Common myeloid progenitor, CD34-positive (primary cell): ENCODE data around the gene GTSF1L.

Experiments
- CTCF ChIA-PET: fragments of 350-600 bp; sonication (Branson Sonifier 250); formaldehyde crosslinking; loops from one replicate; lab custom pipeline; 2021; ENCODE audit warnings: antibody characterized with exemption; lab: Charles Lee
- POLR2A ChIA-PET: fragments of 350-600 bp; sonication (Branson Sonifier 250); formaldehyde crosslinking; loops from one replicate; lab custom pipeline; 2021; ENCODE audit warnings: antibody characterized with exemption; lab: Charles Lee
- DNase-seq, 3 donors: peaks; one replicate each; pipeline versions ENCODE4 v3.0.0 to v3.0.0-alpha.2; 2013
- H3K27ac ChIP-seq, 2 experiments: 1 replicate in 1 of 2; 2 replicates in 1 of 2; pipeline ENCODE4 v1.7.0; 2013; ENCODE audit warnings: inconsistent platforms in 2 of 2, low read length in 2 of 2, mild to moderate bottlenecking in 2 of 2, low read depth in 1 of 2, moderate library complexity in 1 of 2; ENCODE audit not compliant: severe bottlenecking in 2 of 2, insufficient read depth in 1 of 2, poor library complexity in 1 of 2
- H3K27me3 ChIP-seq, 5 experiments: replicated peaks in 2 of 5; 1 replicate in 3 of 5; 2 replicates in 2 of 5; pipeline versions ENCODE4 v1.6.1 to v1.7.0; 2013; ENCODE audit warnings: low read length in 4 of 5, mild to moderate bottlenecking in 2 of 5, moderate library complexity in 2 of 5, inconsistent platforms in 1 of 5; ENCODE audit not compliant: insufficient read depth in 5 of 5, control insufficient read depth in 4 of 5
- H3K36me3 ChIP-seq, 4 experiments: 1 replicate in 2 of 4; 2 replicates in 2 of 4; pipeline versions ENCODE4 v1.6.1 to v1.7.0; 2013; ENCODE audit warnings: low read length in 3 of 4, control low read depth in 1 of 4, mild to moderate bottlenecking in 1 of 4; ENCODE audit not compliant: control insufficient read depth in 4 of 4, insufficient read depth in 4 of 4
- H3K4me1 ChIP-seq, 4 experiments: 1 replicate in 3 of 4; 2 replicates in 1 of 4; pipeline versions ENCODE4 v1.6.1 to v1.7.1; 2013; ENCODE audit warnings: low read length in 3 of 4, mild to moderate bottlenecking in 3 of 4, control low read depth in 1 of 4, inconsistent platforms in 1 of 4, moderate library complexity in 1 of 4; ENCODE audit not compliant: control insufficient read depth in 4 of 4, insufficient read depth in 4 of 4; ENCODE audit errors: control extremely low read depth in 1 of 4
- H3K4me3 ChIP-seq, 7 experiments: 1 replicate in 4 of 7; 2 replicates in 3 of 7; pipeline versions ENCODE4 v1.5.1 to v1.7.0; 2013; ENCODE audit warnings: mild to moderate bottlenecking in 7 of 7, low read length in 6 of 7, moderate library complexity in 6 of 7, inconsistent platforms in 2 of 7, low read depth in 2 of 7, control low read depth in 1 of 7; ENCODE audit not compliant: insufficient read depth in 4 of 7, control insufficient read depth in 1 of 7; ENCODE audit errors: extremely low read depth in 1 of 7
- H3K9me3 ChIP-seq, 5 experiments: 1 replicate in 4 of 5; 2 replicates in 1 of 5; pipeline versions ENCODE4 v1.6.1 to v1.7.1; 2013; ENCODE audit warnings: low read length in 4 of 5, mild to moderate bottlenecking in 2 of 5, inconsistent platforms in 1 of 5, low read depth in 1 of 5, moderate library complexity in 1 of 5; ENCODE audit not compliant: control insufficient read depth in 4 of 5, insufficient read depth in 2 of 5; ENCODE audit errors: control extremely low read depth in 1 of 5
- WGBS: methylation state at CpG from one replicate; pipeline ENCODE4 v1.1.5; 2013; ENCODE audit not compliant: insufficient coverage; 5-methylcytosine and 5-hydroxymethylcytosine counted together

The GTSF1L gene

GRCh38 chr20:43691928-43692524, 34.8 kb downstream of the GTSF1L start:
- POLR2A ChIA-PET: no interaction called here
- Histone ChIP-seq H3K36me3 (peaks cover 0 to 56% (median 4%) of the 10 kb centered on the region in 4 experiments), H3K27me3 (no peaks in the 10 kb centered on the region), H3K27ac (no peak overlapping the region), H3K9me3 (no peaks in the 10 kb centered on the region), H3K4me3 (no peak overlapping the region), H3K4me1 (no peaks in the 10 kb centered on the region)
- CTCF ChIA-PET: interaction anchor here (0.7 to 1.4 kb wide), 7 partner anchors 11 to 249 kb away, joined by 3 to 5 read pairs (median 3); partner anchors contain the start of gene SRSF6
- WGBS: 100% methylated on average over 5 of the region's 5 CpGs
- peak; percentile 42 to 54 (median 50) for DNase-seq

- WGBS: 100% methylated on average over 4 of the region's 9 CpGs
- POLR2A ChIA-PET: no interaction called here
Observed at GRCh38 chr20:43690943-43691598, 35.7 kb downstream of the GTSF1L start.

GRCh38 chr20:43689165-43689564, 37.6 kb downstream of the GTSF1L start:
- no peak overlapping the region for H3K27ac ChIP-seq
- no peaks in the 10 kb centered on the region for H3K9me3 ChIP-seq
- DNase-seq: no peak
- H3K4me1 ChIP-seq: no peaks in the 10 kb centered on the region
- peaks cover 0 to 50% (median 1%) of the 10 kb centered on the region in 4 experiments for H3K36me3 ChIP-seq
- 95% methylated on average over 3 of the region's 4 CpGs for WGBS
- CTCF ChIA-PET: interaction anchor here (1.5 to 2.1 kb wide), 2 partner anchors 12 to 18 kb away, joined by 3 to 7 read pairs; no protein-coding TSS in a partner anchor
- POLR2A ChIA-PET: interaction anchor here (1.1 kb wide), 1 partner anchor 232 kb away, joined by 3 read pairs; no protein-coding TSS in a partner anchor
- no peaks in the 10 kb centered on the region for H3K27me3 ChIP-seq
- H3K4me3 ChIP-seq: no peak overlapping the region

More at GRCh38 chr20:43690943-43691598, 35.7 kb downstream of the GTSF1L start:
- Histone ChIP-seq H3K36me3 (peaks cover 0 to 60% (median 1%) of the 10 kb centered on the region in 4 experiments), H3K27me3 (no peaks in the 10 kb centered on the region), H3K27ac (no peak overlapping the region), H3K4me1 (no peaks in the 10 kb centered on the region), H3K9me3 (no peaks in the 10 kb centered on the region), H3K4me3 (no peak overlapping the region)
- no peak for DNase-seq
- CTCF ChIA-PET: interaction anchor here (0.8 to 1.4 kb wide), 4 partner anchors 10 to 233 kb away, joined by 3 to 5 read pairs (median 3); partner anchors contain the start of gene SRSF6

GRCh38 chr20:43686820-43687219, 40.0 kb downstream of the GTSF1L start:
- CTCF ChIA-PET: interaction anchor here (1.2 kb wide), 1 partner anchor 8 kb away, joined by 3 read pairs; no protein-coding TSS in a partner anchor
- POLR2A ChIA-PET: no interaction called here
- Histone ChIP-seq H3K36me3 (peaks cover 0 to 45% (median 3%) of the 10 kb centered on the region in 4 experiments), H3K4me1 (peaks cover 0 to 2% (median 0%) of the 10 kb centered on the region in 4 experiments), H3K27me3 (no peaks in the 10 kb centered on the region), H3K9me3 (no peaks in the 10 kb centered on the region), H3K27ac (no peak overlapping the region), H3K4me3 (no peak overlapping the region)
- DNase-seq: no peak
- WGBS: 100% methylated on average over 5 of the region's 13 CpGs

GRCh38 chr20:43682446-43682845, 44.4 kb downstream of the GTSF1L start:
- ChIA-PET CTCF (no interaction called here), POLR2A (no interaction called here)
- Histone ChIP-seq H3K4me1 (peaks cover 0 to 4% (median 0%) of the 10 kb centered on the region in 4 experiments), H3K36me3 (peaks cover 0 to 35% (median 3%) of the 10 kb centered on the region in 4 experiments), H3K27ac (no peak overlapping the region), H3K27me3 (no peaks in the 10 kb centered on the region), H3K4me3 (no peak overlapping the region), H3K9me3 (no peaks in the 10 kb centered on the region)
- no peak for DNase-seq
- 97% methylated on average over 9 of the region's 9 CpGs for WGBS

GRCh38 chr20:43681991-43682410, 44.8 kb downstream of the GTSF1L start:
- peak; percentile 14 to 70 (median 40) for DNase-seq
- Histone ChIP-seq H3K9me3 (no peaks in the 10 kb centered on the region), H3K36me3 (peaks cover 0 to 35% (median 4%) of the 10 kb centered on the region in 4 experiments), H3K27ac (peak overlapping the region in 1 of 2 experiments; percentile 43), H3K4me3 (no peak overlapping the region), H3K27me3 (no peaks in the 10 kb centered on the region), H3K4me1 (peaks cover 0 to 4% (median 0%) of the 10 kb centered on the region in 4 experiments)
- 80% methylated on average over 1 of the region's 2 CpGs for WGBS
- ChIA-PET CTCF (interaction anchor here (1.0 kb wide), 1 partner anchor 10 kb away, joined by 3 read pairs; no protein-coding TSS in a partner anchor), POLR2A (no interaction called here)
